IPS-15b (cell line): ENCODE data around the gene HLA-DRA.

Source experiments
- H3K27me3 ChIP-seq: one replicate; pipeline ENCODE4 v1.6.1; 2013; ENCODE audit warnings: low read length; ENCODE audit not compliant: control insufficient read depth, insufficient read depth
- H3K36me3 ChIP-seq: one replicate; pipeline ENCODE4 v1.6.1; 2013; ENCODE audit warnings: low read length; ENCODE audit not compliant: control insufficient read depth, insufficient read depth
- H3K4me1 ChIP-seq: one replicate; pipeline ENCODE4 v1.6.1; 2013; ENCODE audit warnings: mild to moderate bottlenecking, low read length; ENCODE audit not compliant: control insufficient read depth, insufficient read depth
- H3K4me3 ChIP-seq: one replicate; pipeline ENCODE4 v1.5.1; 2013; ENCODE audit warnings: low read depth, low read length
- H3K9ac ChIP-seq: one replicate; pipeline ENCODE4 v1.6.1; 2013; ENCODE audit warnings: low read depth, mild to moderate bottlenecking, low read length
- H3K9me3 ChIP-seq: one replicate; pipeline ENCODE4 v1.6.1; 2013; ENCODE audit warnings: mild to moderate bottlenecking, low read length; ENCODE audit not compliant: control insufficient read depth, insufficient read depth

The HLA-DRA gene

GRCh38 chr6:32488083-32488482, 48.4 kb downstream of the HLA-DRA start:
- no peaks in the 10 kb centered on the region for H3K4me1 ChIP-seq
- no peaks in the 10 kb centered on the region for H3K9me3 ChIP-seq
- no peaks in the 10 kb centered on the region for H3K36me3 ChIP-seq
- no peak overlapping the region for H3K9ac ChIP-seq
- H3K27me3 ChIP-seq = no peaks in the 10 kb centered on the region
- H3K4me3 ChIP-seq = no peak overlapping the region

GRCh38 chr6:32491700-32492099, 52.0 kb downstream of the HLA-DRA start:
- no peak overlapping the region for H3K9ac ChIP-seq
- H3K9me3 ChIP-seq = no peaks in the 10 kb centered on the region
- H3K36me3 ChIP-seq = no peaks in the 10 kb centered on the region
- no peaks in the 10 kb centered on the region for H3K4me1 ChIP-seq
- H3K27me3 ChIP-seq = no peaks in the 10 kb centered on the region
- H3K4me3 ChIP-seq = no peak overlapping the region

GRCh38 chr6:32492351-32492750, 52.7 kb downstream of the HLA-DRA start:
- no peaks in the 10 kb centered on the region for H3K4me1 ChIP-seq

More at GRCh38 chr6:32492351-32492750, 52.7 kb downstream of the HLA-DRA start:
- Histone ChIP-seq H3K27me3 (no peaks in the 10 kb centered on the region), H3K9me3 (no peaks in the 10 kb centered on the region), H3K4me3 (no peak overlapping the region), H3K9ac (no peak overlapping the region), H3K36me3 (no peaks in the 10 kb centered on the region)
